Mucosa of stomach (tissue), 1 donor: ENCODE measurements around the gene SBK1.
"Not testable (repeated sequence)": the region's sequence is repeated elsewhere in the genome, so short reads cannot be mapped to it uniquely, and the experiment has no call there.

Experiments
- H3K27me3 ChIP-seq: one replicate; pipeline ENCODE4 v1.7.0; 2013; ENCODE audit warnings: mild to moderate bottlenecking, low read length; ENCODE audit not compliant: control insufficient read depth, insufficient read depth
- H3K36me3 ChIP-seq: one replicate; pipeline ENCODE4 v1.7.0; 2013; ENCODE audit warnings: low read length; ENCODE audit not compliant: control insufficient read depth, insufficient read depth
- H3K4me1 ChIP-seq: one replicate; pipeline ENCODE4 v1.7.0; 2013; ENCODE audit warnings: mild to moderate bottlenecking, low read length; ENCODE audit not compliant: control insufficient read depth, insufficient read depth
- H3K4me3 ChIP-seq: one replicate; pipeline ENCODE4 v1.7.0; 2013; ENCODE audit warnings: low read length
- H3K9ac ChIP-seq: one replicate; pipeline ENCODE4 v1.7.0; 2013; ENCODE audit warnings: mild to moderate bottlenecking, low read length, moderate library complexity
- H3K9me3 ChIP-seq: one replicate; pipeline ENCODE4 v1.7.0; 2013; ENCODE audit warnings: mild to moderate bottlenecking, low read length, moderate library complexity; ENCODE audit not compliant: control insufficient read depth
- donor health status: Pancreatic carcinoma.

Gene SBK1

DNA sequence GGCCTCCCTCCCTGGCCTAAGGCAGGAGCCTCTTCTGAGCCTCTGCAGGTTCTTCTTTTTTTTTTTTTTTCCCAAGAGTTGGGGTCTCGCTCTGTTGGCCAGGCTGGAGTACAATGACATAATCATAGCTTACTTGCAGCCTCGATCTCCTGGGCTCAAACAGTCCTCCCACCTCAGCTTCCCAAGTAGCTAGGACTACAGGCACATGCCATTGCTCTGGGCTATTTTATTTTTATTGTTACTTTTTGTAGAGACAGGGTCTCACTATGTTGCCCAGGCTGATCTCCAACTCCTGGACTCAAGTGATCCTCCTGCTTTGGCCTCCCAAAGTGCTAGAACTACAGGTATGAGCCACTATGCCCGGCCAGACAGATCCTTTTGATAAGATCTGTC lies 32.6 kb downstream of the SBK1 start:
- Histone ChIP-seq H3K36me3 (no peaks in the 10 kb centered on the region), H3K4me3 (no peak overlapping the region), H3K4me1 (peaks cover 16% of the 10 kb centered on the region), H3K9me3 (no peaks in the 10 kb centered on the region), H3K9ac (no peak overlapping the region), H3K27me3 (no peaks in the 10 kb centered on the region)

GRCh38 chr16:28326881-28327610 lies 34.7 kb downstream of the SBK1 start:
- no peak overlapping the region for H3K4me3 ChIP-seq
- H3K9ac ChIP-seq, result no peak overlapping the region
- no peaks in the 10 kb centered on the region for H3K27me3 ChIP-seq
- H3K9me3 ChIP-seq, result no peaks in the 10 kb centered on the region
- H3K36me3 ChIP-seq, result no peaks in the 10 kb centered on the region
- peaks cover 16% of the 10 kb centered on the region for H3K4me1 ChIP-seq

GRCh38 chr16:28330232-28330631 lies 37.9 kb downstream of the SBK1 start:
- H3K9me3 ChIP-seq, H3K4me1 ChIP-seq, H3K4me3 ChIP-seq, H3K27me3 ChIP-seq, H3K9ac ChIP-seq, H3K36me3 ChIP-seq: not testable (repeated sequence)

DNA sequence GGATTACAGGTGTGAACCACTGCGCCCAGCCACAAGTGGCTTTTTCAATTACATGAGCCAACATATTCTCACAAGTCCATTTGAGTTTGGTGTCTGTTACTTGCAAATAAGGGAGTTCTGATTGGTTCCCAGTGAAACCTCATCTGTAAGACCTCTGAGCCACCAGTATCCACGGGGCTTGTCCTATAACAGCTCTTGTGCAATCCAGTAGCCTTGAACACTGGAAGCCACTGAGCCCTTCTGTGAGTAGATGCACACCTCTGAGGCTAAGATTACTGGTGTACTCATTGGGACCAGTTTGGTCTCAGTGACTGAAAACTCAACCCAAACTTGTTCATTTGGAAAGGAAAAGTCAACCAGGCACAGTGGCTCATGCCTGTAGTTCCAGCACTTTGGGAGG lies 38.7 kb downstream of the SBK1 start:
- not testable (repeated sequence) for H3K9me3 ChIP-seq, H3K36me3 ChIP-seq

DNA sequence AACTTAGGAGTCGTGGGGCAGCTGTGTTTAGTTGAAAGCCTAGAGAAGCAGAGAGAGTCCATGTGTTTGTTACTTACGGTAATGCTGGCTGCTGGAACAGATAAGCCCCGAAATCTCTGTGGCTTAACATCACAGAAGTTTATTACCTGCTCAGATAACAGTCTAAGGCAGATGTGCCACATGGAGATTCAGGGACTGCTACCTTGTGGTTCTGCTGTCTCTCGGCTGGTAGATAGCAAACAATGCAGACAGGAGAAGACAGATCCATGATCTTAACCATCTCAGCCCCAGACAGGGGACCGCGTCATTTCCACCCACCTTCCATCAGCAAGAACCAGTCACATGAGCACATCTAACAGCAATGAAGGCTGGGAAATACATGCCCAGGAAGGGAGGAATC lies 40.3 kb downstream of the SBK1 start:
- H3K9me3 ChIP-seq, H3K36me3 ChIP-seq, H3K27me3 ChIP-seq, H3K4me3 ChIP-seq, H3K9ac ChIP-seq, H3K4me1 ChIP-seq: not testable (repeated sequence)

More for the DNA sequence above, 38.7 kb downstream of the SBK1 start:
- H3K4me1 ChIP-seq, H3K9ac ChIP-seq, H3K27me3 ChIP-seq, H3K4me3 ChIP-seq: not testable (repeated sequence)

DNA sequence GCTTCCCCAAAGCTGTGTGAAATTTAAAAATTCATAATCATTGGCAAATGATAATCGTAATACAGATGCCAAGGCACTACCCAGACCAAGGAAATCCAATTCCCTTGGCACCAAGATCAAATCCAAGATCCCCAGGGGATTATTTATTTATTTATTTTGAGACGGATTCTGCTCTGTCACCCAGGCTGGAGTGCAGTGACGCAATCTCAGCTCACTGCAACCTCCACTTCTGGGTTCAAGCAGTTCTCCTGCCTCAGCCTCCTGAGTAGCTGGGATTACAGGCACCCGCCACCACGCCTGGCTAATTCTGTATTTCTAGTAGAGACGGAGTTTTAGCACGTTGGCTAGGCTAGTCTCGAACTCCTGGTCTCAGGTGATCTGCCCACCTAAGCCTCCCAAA lies 43.4 kb downstream of the SBK1 start:
- H3K36me3 ChIP-seq, H3K4me1 ChIP-seq, H3K27me3 ChIP-seq, H3K9me3 ChIP-seq, H3K4me3 ChIP-seq, H3K9ac ChIP-seq: not testable (repeated sequence)

- not testable (repeated sequence) for H3K36me3 ChIP-seq, H3K4me3 ChIP-seq, H3K9me3 ChIP-seq, H3K9ac ChIP-seq, H3K27me3 ChIP-seq, H3K4me1 ChIP-seq
These were observed 44.8 kb downstream of the SBK1 start for GRCh38 chr16:28336940-28337710.

- H3K4me1 ChIP-seq, H3K9me3 ChIP-seq, H3K9ac ChIP-seq, H3K27me3 ChIP-seq, H3K36me3 ChIP-seq, H3K4me3 ChIP-seq: not testable (repeated sequence)
These were observed 45.9 kb downstream of the SBK1 start for GRCh38 chr16:28338230-28338629.

- H3K27me3 ChIP-seq, H3K4me3 ChIP-seq, H3K9ac ChIP-seq, H3K9me3 ChIP-seq, H3K4me1 ChIP-seq, H3K36me3 ChIP-seq: not testable (repeated sequence)
These were observed 70.3 kb downstream of the SBK1 start for GRCh38 chr16:28362600-28362999.

DNA sequence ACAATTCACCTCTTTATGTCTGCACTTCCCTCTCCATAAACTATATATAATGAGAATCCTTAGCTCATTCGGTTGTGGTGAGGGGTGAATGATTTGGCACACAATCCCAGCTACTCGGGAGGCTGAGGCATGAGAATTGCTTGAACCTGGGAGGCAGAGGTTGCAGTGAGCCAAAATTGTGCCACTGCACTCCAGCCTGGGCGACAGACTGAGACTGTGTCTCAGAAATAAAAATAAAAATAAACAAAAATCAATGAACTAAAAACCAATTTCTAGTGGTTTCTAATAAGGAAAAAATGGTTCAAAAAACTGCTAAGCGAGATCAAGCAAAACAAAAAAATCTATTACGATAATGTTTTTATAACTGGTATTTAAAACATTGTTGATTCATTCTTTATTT lies 71.1 kb downstream of the SBK1 start, which contains the start of gene NPIPB6:
Gene NPIPB6, minus strand, starts transcription at position 101 of the 400 bp plus-strand sequence. CDS start 686 bp downstream, outside the sequence.
- H3K9ac ChIP-seq, H3K4me3 ChIP-seq, H3K9me3 ChIP-seq, H3K27me3 ChIP-seq, H3K36me3 ChIP-seq, H3K4me1 ChIP-seq: not testable (repeated sequence)

DNA sequence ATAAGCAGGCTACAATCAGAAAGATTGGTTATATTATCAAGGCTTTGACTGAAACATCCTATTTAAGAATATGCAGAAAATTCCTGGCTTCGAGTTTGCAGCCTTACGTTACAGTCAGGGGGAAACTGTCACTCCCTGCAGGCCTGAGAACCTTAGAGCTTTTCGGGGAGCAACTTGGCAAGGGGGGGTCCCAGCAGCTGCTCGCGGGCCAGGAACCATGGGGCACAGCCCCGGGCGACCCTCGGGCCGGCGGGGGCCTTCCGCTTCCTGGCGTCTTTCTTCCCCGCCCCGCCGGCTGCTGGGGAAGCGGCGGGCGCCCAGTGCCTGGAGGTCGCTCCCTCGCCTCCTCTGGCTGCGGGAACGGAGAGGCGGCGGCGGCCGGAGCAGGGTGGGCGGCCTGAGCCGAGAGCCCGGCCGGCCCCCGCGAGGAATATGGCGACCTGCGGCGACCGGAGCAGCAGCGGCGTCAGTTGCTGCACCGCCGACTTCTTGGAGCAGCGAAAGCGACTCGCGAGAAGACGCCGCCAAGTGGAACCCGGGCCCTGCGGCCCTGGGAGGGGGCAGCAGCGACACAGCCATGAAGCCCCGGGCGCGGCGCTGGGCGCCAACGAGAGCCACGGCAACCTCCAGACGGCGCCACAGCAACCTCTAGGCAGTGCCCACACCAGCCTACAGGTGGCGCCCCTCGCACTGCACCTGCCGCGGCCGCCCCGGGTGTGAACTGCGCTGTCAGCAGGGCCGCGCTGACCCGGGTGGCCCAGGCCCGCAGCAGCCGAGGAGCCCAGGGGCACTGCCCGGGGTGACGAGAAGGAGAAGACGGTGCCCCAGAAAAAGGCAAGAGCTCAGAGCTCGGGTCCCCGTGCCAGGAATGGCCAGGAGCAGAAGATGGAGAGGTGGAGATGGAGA lies 72.2 kb downstream of the SBK1 start:
- not testable (repeated sequence) for H3K36me3 ChIP-seq, H3K27me3 ChIP-seq, H3K4me1 ChIP-seq, H3K9ac ChIP-seq, H3K4me3 ChIP-seq, H3K9me3 ChIP-seq

GRCh38 chr16:28367926-28368325 lies 75.6 kb downstream of the SBK1 start:
- not testable (repeated sequence) for H3K36me3 ChIP-seq, H3K9ac ChIP-seq, H3K9me3 ChIP-seq, H3K4me1 ChIP-seq, H3K27me3 ChIP-seq, H3K4me3 ChIP-seq
